Left lung (tissue), 10 donors: ENCODE data around the gene NDUFB4. TPM values are rescaled to one million over a fixed set of nuclear protein-coding genes. Genes with fewer than 3 reads are reported as not detected.
"Not testable (repeated sequence)": the region's sequence is repeated elsewhere in the genome, so short reads cannot be mapped to it uniquely, and the experiment has no call there.

Source experiments
- ATAC-seq: fragments of 200-7000 bp; cut with Tn5 transposase; one replicate; pipeline ENCODE4 v1.9.1; 2020; ENCODE audit warnings: moderate library complexity
- DNase-seq, 4 donors: peaks; one replicate each; pipeline ENCODE4 v3.0.0-alpha.2; 2013 to 2020
- H3K27ac ChIP-seq, 2 donors: fragments of 200-600 bp; sonication (generic) in 1 of 2; one replicate each; pipeline versions ENCODE4 v1.5.0 to v1.8.0; 2020 to 2021
- H3K27me3 ChIP-seq, 2 donors: fragments of 200-600 bp; sonication (generic) in 1 of 2; one replicate each; pipeline versions ENCODE4 v1.5.0 to v1.8.0; 2020 to 2021
- H3K36me3 ChIP-seq, 2 donors: fragments of 200-600 bp; sonication (generic) in 1 of 2; one replicate each; pipeline versions ENCODE4 v1.5.0 to v1.8.0; 2020 to 2021
- H3K4me1 ChIP-seq, 2 donors: fragments of 200-600 bp; one replicate each; pipeline ENCODE4 v1.8.0; 2021
- H3K4me3 ChIP-seq, 2 donors: fragments of 200-600 bp; sonication (generic) in 1 of 2; one replicate each; pipeline versions ENCODE4 v1.5.0 to v1.8.0; 2020 to 2021; ENCODE audit warnings: mild to moderate bottlenecking in 1 of 2
- H3K9me3 ChIP-seq, 2 donors: fragments of 200-600 bp; sonication (generic) in 1 of 2; one replicate each; pipeline versions ENCODE4 v1.5.0 to v1.8.0; 2020 to 2021
- CTCF ChIP-seq, 2 donors: fragments of 200-600 bp; sonication (generic) in 1 of 2; IDR thresholded peaks; one replicate each; pipeline versions ENCODE4 v1.5.0 to v1.8.0; 2021; ENCODE audit warnings: antibody characterized with exemption in 2 of 2
- intact Hi-C, 2 donors: fragments of 100-400 bp; cut with DNase I; formaldehyde crosslinking; loops; one replicate each; pipeline versions ENCODE4 v1.11.2 to v1.14.2; 2022
- polyA plus RNA-seq, 6 donors: library from polyadenylated mRNA; unstranded; fragments of 120-200 nt; gene quantifications; one replicate each; pipeline ENCODE4 v1.2.1, GENCODE V29; 2013; ENCODE audit not compliant: insufficient read length in 6 of 6
- total RNA-seq, 2 donors: library from RNA; stranded (reverse); fragmentation: NEBNext Ultra II Directional; extraction: Animal tissue kit (Norgen Biotek cat#: 25700); gene quantifications; one replicate each; pipeline ENCODE4 v1.2.1, GENCODE V29; 2021
- donor health status: DM: no; HTN: yes; CAD: no.
- donor health status: DM: no; HTN: no; CAD: no.

Gene NDUFB4
- total and polyA plus RNA-seq, 8 donors = 90.4 to 170 (median 156) TPM

GRCh38 chr3:120604784-120605183, 8.6 kb downstream of the NDUFB4 start:
- H3K9me3 ChIP-seq = no peaks in the 10 kb centered on the region
- no peak for ATAC-seq
- no peaks in the 10 kb centered on the region for H3K27me3 ChIP-seq
- DNase-seq = no peak
- no peak for TF ChIP-seq CTCF (IDR thresholded peaks at IDR 0.05)
- peaks cover 0 to 2% of the 10 kb centered on the region in 2 donors for H3K4me1 ChIP-seq
- H3K4me3 ChIP-seq = no peak overlapping the region
- intact Hi-C loops = no loop called here
- H3K27ac ChIP-seq = no peak overlapping the region
- peaks cover 0 to 29% of the 10 kb centered on the region in 2 donors for H3K36me3 ChIP-seq

GRCh38 chr3:120608506-120608905, 12.4 kb downstream of the NDUFB4 start:
- ATAC-seq = no peak
- H3K9me3 ChIP-seq = no peaks in the 10 kb centered on the region
- intact Hi-C loops = no loop called here

GRCh38 chr3:120614765-120615164, 18.6 kb downstream of the NDUFB4 start:
- no peaks in the 10 kb centered on the region for H3K36me3 ChIP-seq
- H3K27ac ChIP-seq = no peak overlapping the region
- DNase-seq (no peak), ATAC-seq (no peak)
- TF ChIP-seq CTCF (IDR thresholded peaks at IDR 0.05) = no peak
- H3K4me1 ChIP-seq = no peaks in the 10 kb centered on the region
- H3K4me3 ChIP-seq = no peak overlapping the region
- H3K9me3 ChIP-seq = no peaks in the 10 kb centered on the region
- no peaks in the 10 kb centered on the region for H3K27me3 ChIP-seq
- intact Hi-C loops = no loop called here

More at GRCh38 chr3:120608506-120608905, 12.4 kb downstream of the NDUFB4 start:
- no peaks in the 10 kb centered on the region for H3K4me1 ChIP-seq
- no peak overlapping the region for H3K27ac ChIP-seq
- no peaks in the 10 kb centered on the region for H3K36me3 ChIP-seq
- no peaks in the 10 kb centered on the region for H3K27me3 ChIP-seq
- no peak for DNase-seq
- TF ChIP-seq CTCF (IDR thresholded peaks at IDR 0.05) = no peak
- no peak overlapping the region for H3K4me3 ChIP-seq

DNA sequence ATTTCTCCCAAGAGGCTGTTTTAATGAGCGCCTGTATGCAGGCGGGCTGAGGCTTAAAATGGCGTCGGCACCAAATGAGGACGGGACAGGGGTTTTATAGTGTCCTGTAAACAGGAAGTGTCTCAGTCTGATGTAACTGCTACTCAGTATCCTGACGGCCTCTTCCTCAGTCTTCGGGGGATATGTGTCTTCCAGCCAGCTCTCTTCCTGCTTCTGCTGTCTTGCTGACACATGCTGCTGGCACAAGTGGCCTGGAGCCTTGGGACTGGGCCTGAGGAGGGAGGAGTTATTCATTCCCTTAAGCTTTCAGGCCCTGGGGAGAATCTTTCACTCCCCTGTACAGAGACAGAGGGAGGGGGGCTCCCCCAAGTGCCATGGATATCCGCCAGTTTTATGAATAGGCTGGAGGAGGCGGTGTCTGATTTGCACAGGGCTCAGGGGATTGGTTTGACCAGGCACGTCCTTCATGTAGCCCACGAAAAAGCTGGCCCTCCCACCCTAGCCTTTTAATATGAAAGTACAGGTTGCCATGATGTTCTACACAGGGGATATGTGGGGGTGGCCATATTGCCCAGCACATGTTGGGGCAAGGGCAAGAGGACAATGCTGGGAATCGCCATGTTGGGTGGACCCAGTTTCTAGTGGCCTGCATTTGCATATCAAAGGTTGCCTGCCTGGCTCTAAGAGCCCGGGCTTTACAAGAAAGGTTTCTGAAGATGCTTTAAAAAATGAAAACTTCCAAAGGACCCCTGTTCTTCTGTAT, 19.9 kb downstream of the NDUFB4 start:
- peak in 1 of 4 donors; percentile 42 for DNase-seq
- H3K9me3 ChIP-seq = no peaks in the 10 kb centered on the region
- no peaks in the 10 kb centered on the region for H3K36me3 ChIP-seq
- H3K4me1 ChIP-seq = no peaks in the 10 kb centered on the region
- intact Hi-C loops = no loop called here
- H3K4me3 ChIP-seq = no peak overlapping the region
- no peak for ATAC-seq
- no peaks in the 10 kb centered on the region for H3K27me3 ChIP-seq
- TF ChIP-seq CTCF (IDR thresholded peaks at IDR 0.05) = no peak
- no peak overlapping the region for H3K27ac ChIP-seq

- intact Hi-C loops, H3K9me3 ChIP-seq, ATAC-seq, DNase-seq, H3K27me3 ChIP-seq, H3K27ac ChIP-seq, H3K4me1 ChIP-seq, H3K4me3 ChIP-seq, H3K36me3 ChIP-seq: not testable (repeated sequence)
Observed at GRCh38 chr3:120616745-120617144, 20.6 kb downstream of the NDUFB4 start.

DNA sequence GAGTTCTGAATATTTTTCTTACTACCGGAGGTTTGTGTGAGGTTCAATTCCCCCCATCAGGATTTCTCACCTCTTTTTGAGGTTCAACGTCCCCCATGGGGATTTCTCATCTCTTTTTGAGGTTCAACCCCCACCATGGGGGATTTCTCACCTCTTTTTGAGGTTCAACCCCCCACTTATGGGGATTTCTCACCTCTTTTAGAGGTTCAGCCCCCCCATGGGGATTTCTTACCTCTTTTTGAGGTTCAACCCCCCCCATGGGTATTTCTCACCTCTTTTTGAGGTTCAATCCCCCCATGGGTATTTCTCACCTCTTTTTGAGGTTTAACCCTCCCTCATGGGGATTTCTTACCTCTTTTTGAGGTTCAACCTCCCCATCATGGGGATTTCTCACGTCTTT, 26.3 kb downstream of the NDUFB4 start:
- no peak for TF ChIP-seq CTCF (IDR thresholded peaks at IDR 0.05)
- ATAC-seq = no peak
- no peaks in the 10 kb centered on the region for H3K4me1 ChIP-seq
- no peak for DNase-seq
- H3K9me3 ChIP-seq = peaks cover 0 to 22% of the 10 kb centered on the region in 2 donors
- H3K4me3 ChIP-seq = no peak overlapping the region
- intact Hi-C loops = no loop called here
- no peaks in the 10 kb centered on the region for H3K36me3 ChIP-seq
- no peak overlapping the region for H3K27ac ChIP-seq
- H3K27me3 ChIP-seq = no peaks in the 10 kb centered on the region
